Activated CD8-positive, alpha-beta memory T cell treated with anti-CD3 and anti-CD28 coated beads, Interleukin-2, amount 50 U/mL, for 1 hour (primary cell): Measurements from ENCODE around the gene EPB41L1.

Source experiments
- DNase-seq: peaks from one replicate; pipeline ENCODE4 v3.0.0-alpha.2; 2020; ENCODE audit errors: extremely low read depth

Gene EPB41L1

GRCh38 chr20:36225666-36226065 lies 71.1 kb downstream of the EPB41L1 start:
- no peak for DNase-seq

GRCh38 chr20:36228770-36229169 lies 74.2 kb downstream of the EPB41L1 start:
- no peak for DNase-seq

- DNase-seq = no peak
Observed at GRCh38 chr20:36230019-36230418, 75.5 kb downstream of the EPB41L1 start.

- DNase-seq = no peak
Observed at GRCh38 chr20:36231331-36231730, 76.8 kb downstream of the EPB41L1 start.

- DNase-seq = no peak
Observed at GRCh38 chr20:36234771-36235320, 80.3 kb downstream of the EPB41L1 start.

GRCh38 chr20:36235892-36236785 lies 81.6 kb downstream of the EPB41L1 start, which contains the start of gene AAR2:
TSS of gene AAR2 (plus strand) at chr20:36236478. CDS start at chr20:36239869, 3,391 bp downstream.
- DNase-seq = peak; percentile 43

- DNase-seq = no peak
Observed at GRCh38 chr20:36236786-36237121, 82.2 kb downstream of the EPB41L1 start.

GRCh38 chr20:36237477-36237876 lies 82.9 kb downstream of the EPB41L1 start:
- no peak for DNase-seq

GRCh38 chr20:36238153-36238552 lies 83.6 kb downstream of the EPB41L1 start:
- DNase-seq = no peak

- no peak for DNase-seq
Observed at GRCh38 chr20:36238760-36239159, 84.2 kb downstream of the EPB41L1 start.

- no peak for DNase-seq
Observed at GRCh38 chr20:36240076-36240475, 85.5 kb downstream of the EPB41L1 start.

GRCh38 chr20:36241678-36242077 lies 87.1 kb downstream of the EPB41L1 start:
- no peak for DNase-seq

- no peak for DNase-seq
Observed at GRCh38 chr20:36243726-36244125, 89.2 kb downstream of the EPB41L1 start.

- DNase-seq = no peak
Observed at GRCh38 chr20:36246401-36246800, 91.9 kb downstream of the EPB41L1 start.

GRCh38 chr20:36248836-36249235 lies 94.3 kb downstream of the EPB41L1 start:
- no peak for DNase-seq

GRCh38 chr20:36249450-36249849 lies 94.9 kb downstream of the EPB41L1 start:
- DNase-seq = no peak

- no peak for DNase-seq
Observed at GRCh38 chr20:36251426-36251825, 96.9 kb downstream of the EPB41L1 start.

- DNase-seq = no peak
Observed at GRCh38 chr20:36252511-36252910, 98.0 kb downstream of the EPB41L1 start.

GRCh38 chr20:36253036-36253435 lies 98.5 kb downstream of the EPB41L1 start:
- no peak for DNase-seq

- no peak for DNase-seq
Observed at GRCh38 chr20:36254076-36254475, 99.5 kb downstream of the EPB41L1 start.

- no peak for DNase-seq
Observed at GRCh38 chr20:36255445-36255844, 100.9 kb downstream of the EPB41L1 start.

- DNase-seq = no peak
Observed at GRCh38 chr20:36259177-36260061, 104.9 kb downstream of the EPB41L1 start.
